SKM-1 treated with dmso at 0.1 percent for 144 hours (cell line): ENCODE data around the gene HOTAIR.

Experiments
- DNase-seq: peaks from one replicate; lab custom pipeline; 2025; ENCODE audit not compliant: unreplicated experiment; lab: John Stamatoyannopoulos, UW

HOTAIR gene

GRCh38 chr12:53930591-53931255 is 44.0 kb downstream of the HOTAIR start:
- DNase-seq: no peak

GRCh38 chr12:53929527-53929926 is 45.2 kb downstream of the HOTAIR start:
- DNase-seq: no peak

- no peak for DNase-seq
Measured at GRCh38 chr12:53928054-53928835, 46.5 kb downstream of the HOTAIR start.

GRCh38 chr12:53927220-53928029 is 47.3 kb downstream of the HOTAIR start:
- no peak for DNase-seq

GRCh38 chr12:53924521-53925405 is 50.0 kb downstream of the HOTAIR start:
- DNase-seq: no peak

- no peak for DNase-seq
Measured at GRCh38 chr12:53916788-53917655, 57.7 kb downstream of the HOTAIR start.
